GM19468 (cell line): Measurements from ENCODE around the gene DNM3.

Experiments used
- ATAC-seq: cut with Tn5 transposase; IDR thresholded peaks from one replicate; pipeline ENCODE4 v1.9.1; 2021; ENCODE audit warnings: mild to moderate bottlenecking, moderate library complexity, moderate number of reproducible peaks; ENCODE audit not compliant: unreplicated experiment; ENCODE audit errors: extremely low read depth

Gene DNM3

DNA sequence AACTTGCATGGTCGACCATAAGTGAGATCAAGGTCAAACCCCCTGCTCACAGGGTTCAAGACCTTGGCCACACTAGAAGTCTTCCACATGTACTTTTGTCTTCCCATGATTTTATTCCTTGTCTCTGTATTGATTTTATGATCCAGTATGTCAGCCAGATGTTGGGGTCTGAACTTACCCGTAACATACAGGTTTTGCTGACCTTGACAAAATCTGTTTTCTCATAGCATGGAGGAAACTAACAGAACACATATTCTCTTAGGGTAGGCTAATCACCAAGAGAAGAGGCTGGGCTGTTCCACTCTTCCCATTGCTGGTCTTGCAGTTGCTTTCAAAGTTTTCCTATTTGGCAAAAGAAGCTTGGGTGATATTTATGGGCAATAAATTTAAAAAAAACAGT, 284.0 kb downstream of the DNM3 start:
- no peak for ATAC-seq

DNA sequence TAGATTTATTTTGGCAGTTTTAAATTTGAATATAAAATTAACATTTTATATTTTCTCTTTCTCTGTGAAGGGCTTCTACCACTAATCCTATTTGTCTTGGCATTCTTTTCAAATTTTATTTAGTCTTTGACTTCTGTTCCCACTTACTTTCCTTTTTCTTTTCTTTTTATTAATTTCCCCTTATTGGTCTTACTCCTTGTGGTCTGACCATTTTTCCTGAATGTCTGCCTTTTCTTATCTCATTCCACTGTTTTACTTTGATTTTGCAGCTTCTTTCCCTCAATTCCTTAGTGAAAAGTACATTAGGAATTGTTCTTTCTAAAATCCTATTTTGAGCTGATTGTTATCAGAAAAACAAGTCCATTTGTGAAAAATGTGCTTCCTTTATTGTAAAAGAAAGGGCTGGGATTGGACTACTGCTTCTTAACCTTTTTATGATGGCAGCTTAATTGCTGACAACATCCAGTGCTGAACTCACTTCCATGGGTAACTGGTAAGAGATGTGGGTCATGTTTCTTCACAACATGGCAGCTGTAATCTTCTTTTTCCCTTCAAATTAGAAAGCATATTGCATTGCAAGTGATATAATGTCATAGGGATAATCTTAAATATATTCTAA, 284.6 kb downstream of the DNM3 start:
- ATAC-seq: no peak

DNA sequence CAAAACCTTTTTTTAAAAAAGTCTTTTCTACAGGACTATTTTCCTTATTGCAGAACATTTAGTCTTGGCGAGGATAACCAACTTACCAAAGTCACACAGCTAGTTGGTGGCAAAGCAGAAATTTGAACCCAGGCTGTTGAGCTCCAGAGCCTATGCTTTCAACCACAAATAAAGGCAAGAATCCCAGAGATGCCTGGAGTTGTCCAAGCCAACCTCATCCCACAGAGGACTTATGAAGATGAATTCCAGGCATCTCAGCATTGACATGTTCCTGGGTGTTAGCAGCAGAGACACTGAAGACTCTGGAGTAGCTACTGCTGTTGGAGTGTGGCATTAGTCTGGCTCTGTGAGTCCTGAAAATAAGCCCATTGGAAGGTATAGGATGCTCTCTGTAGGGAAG, 291.5 kb downstream of the DNM3 start:
- ATAC-seq: no peak

DNA sequence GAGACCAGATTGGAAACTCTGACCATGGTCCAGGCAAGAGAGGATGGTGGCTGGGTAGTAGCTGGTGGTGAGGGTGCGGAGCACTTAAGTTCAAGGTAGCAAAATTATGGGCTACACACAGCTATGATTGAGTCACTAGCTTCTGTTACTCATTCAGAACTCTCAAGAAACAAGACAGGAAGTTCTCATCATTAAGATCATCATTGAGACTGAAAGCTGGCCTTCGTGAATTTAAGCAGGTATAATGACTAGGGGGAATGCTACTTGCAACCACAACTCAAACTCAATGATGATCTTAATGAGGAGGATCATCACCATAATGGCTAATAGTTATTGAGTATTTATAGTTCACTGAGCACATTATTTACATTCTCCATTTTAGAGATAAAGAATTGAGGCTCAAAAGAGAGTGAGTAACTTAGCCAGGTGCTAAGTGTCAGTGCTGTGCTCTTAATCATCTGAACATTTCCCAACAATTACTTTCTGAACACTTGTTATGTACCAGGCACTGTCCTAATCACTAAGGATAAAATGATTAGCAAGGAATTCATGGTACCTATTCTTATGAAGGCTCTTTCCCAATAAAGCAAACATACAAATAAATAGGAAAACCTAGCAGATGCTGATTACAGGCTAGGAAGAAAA, 292.9 kb downstream of the DNM3 start:
- ATAC-seq: no peak

DNA sequence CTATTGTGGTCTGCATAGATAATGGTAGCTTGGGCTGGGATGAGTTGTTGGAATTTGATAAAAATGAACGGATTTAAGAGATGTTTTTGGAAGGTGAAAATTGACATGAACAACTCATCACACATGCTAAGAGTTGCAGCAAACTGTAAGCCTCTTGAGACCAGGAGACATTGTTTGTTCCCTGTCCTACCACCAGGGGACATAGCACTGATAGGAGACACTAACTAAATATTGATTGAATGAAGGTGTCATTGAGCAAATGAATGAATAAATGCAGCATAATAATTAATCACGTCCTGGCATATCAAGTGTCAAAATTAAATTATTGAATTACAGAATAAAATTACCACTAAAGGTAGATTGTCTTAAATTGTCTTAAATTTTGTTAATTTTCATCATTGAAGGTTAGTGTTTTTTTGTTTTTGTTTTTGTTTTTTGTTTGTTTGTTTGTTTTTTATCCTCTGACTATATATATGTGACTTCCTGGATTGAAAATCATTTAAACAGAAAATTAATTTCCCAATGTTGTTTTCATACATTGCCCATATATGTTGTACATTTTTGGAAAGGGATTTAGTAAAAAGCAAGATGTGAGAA, 293.9 kb downstream of the DNM3 start:
- no peak for ATAC-seq

DNA sequence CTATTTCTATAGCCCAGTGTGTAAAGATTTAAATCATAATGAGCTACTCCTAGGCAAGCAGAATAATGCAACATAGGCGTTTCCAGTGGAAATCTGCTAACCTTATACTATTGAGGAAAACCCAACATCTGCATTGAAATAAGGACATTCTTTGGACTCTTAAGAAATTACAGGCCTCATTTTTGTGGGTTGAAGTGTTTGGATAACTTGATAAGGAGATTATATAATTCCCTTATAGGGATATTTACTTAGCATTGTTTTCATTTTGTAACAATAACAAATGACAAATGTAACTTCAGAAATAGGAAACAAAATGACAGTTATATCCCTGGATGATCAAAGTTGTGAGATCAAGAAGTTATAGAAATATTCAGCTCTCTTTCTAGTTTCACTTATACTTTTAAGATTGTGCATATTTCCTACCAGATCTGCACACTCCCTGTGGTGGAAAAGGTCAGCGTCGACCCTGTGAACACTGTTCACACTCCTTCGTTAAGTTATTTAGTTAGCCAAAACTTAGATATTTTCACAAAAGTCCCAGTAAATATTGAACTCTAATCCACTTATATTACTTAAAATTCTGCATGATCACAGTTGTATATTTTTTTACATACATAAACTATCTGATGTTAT, 294.8 kb downstream of the DNM3 start:
- ATAC-seq: no peak

DNA sequence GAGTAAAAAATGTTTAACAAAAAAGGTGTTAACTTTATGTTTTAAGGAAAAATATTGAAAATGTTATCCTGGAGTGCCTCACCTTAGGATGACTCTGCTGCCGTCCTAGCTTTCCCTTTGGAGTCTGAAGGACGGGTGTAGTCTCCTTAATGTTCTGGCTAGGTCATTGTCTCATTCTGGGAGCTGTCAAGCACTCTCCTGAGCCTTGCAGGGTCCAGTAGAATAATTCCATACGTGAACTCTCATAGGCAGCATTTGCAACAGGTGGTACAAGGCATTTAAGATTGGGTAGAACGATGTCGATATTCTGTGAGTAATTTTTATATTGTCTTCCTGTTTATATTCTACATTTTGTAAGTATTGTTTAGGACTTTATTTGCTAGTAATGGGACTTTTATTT, 295.6 kb downstream of the DNM3 start:
- ATAC-seq: no peak

DNA sequence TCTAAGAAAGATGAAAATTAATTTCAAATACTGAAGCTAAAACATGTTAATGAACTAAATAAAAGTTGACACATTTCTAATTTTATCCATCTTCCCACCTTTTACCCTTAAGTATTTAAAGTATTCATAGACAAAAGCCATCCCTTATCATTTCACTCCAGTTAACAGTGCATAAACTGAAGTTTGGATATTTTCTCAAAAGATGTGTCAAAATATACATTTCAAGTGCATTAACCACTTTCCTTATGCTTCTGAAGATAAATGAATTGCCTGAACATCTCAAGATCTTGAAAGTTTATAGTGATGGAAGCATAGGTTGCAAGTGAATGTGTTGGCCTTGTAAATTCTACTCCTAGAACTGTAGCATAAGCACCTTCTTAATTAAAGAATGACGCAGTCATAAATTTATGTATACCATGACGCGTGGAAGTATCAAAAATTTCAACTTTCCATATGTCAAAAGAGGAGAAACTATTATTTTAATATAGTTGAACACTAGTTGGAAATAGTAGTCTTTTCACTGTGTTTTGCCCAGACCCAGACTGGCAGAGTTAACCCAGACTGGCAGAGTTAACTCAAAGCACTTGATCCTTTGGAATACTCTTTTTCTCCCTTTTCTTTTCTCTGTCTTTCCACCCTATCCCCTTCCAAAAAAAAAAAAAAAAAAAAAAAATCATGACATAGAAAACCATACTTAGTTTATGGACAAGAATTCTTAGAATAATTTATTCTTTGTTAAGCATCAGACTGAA, 296.6 kb downstream of the DNM3 start:
- no peak for ATAC-seq

DNA sequence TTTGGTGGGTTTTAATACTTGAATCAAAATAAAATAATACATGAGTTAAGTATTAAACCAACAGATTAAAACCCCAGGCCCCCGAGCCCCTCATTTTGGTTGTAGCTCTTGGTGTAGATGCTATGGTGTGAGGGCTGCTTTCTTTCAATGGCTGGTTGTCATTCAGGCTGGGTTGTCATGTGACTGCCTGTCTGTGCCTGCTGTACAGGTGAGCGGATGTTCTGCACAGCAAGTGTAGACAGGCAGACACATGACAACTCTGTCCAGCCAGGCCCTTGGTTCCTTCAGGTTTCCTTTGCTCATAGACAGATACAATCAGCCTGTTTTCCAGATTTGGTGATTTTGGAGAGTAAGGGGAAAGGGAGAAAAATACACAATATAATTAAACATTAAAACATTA, 297.3 kb downstream of the DNM3 start:
- ATAC-seq: no peak

DNA sequence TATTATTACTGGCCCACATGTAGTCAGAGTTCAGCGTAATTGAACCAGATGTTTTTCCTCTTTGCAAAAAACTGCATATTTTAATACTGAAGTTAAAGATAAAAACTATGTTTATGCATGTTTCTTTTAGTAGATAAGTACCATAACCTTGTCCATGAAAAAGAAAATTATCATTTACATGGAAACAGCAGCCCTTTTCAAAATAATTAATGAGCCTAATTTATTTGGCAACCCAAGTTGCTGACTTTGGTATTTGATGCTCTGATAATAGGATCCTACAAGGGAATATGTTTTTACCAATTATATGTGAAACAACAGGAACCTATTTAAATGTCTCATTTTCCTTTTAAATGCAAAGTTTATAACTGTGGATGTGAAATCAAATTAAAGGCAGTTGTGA, 297.9 kb downstream of the DNM3 start:
- ATAC-seq: no peak

DNA sequence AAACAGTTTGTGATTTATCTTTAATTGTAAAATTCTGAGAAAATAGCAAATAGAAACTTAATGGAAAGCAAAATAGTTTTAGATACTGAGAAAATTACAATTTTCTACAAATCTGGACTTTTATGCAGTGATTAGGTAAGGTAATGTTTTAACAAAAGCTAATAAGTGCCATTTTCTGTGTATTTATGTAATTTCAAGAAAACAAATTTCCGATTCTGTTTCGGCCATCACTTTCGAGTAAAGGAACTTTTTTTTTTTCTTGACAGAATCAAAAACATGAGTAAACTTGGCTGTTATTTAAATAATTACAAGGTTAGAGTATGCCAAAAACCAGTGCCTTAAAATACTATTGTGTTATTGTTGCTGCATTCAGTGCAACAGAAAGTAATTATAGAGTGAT, 298.8 kb downstream of the DNM3 start:
- ATAC-seq: no peak

DNA sequence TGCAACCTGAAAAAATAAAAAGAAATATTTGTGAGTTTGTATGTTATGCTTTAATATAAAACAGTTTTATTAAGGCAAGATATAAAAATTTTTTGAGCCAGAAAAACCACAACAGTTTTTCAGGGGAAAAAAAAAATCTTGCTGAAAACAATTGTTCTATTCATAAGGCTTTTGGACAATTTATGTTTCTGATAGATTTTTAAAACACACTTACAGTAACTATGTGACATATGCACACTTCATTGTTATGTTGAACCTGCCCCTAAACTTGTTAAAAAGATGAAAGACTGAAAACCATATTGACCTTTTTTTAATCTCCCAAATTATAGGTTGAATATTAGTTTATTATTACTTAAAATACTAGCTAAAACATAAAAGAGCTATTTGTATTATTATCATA, 299.3 kb downstream of the DNM3 start:
- ATAC-seq: no peak

DNA sequence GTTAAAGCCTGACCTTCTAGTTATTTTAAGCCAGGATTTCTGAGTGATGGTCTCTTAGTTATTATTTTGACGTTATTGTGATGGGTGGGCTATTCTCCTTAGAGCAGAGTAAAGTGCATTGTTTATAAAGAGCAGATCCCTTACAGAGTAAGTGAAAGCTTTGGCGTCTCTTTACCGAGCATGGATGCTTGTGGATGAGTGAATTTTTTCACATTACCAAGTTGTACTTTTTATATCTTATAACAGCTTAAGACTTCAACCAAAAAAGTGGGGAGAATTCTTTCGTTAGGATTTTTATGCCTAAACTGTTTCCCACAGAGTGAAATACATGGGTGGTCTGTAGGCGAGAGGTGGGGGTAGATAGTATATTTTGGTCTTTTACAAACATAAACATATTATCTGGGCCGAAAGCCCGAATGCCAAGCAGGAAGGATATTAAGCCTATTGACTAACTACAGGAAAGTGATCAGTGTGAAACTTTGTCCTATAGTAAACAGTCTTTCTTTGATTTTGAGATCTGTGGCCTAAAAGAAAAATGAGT, 300.1 kb downstream of the DNM3 start:
- ATAC-seq: no peak

DNA sequence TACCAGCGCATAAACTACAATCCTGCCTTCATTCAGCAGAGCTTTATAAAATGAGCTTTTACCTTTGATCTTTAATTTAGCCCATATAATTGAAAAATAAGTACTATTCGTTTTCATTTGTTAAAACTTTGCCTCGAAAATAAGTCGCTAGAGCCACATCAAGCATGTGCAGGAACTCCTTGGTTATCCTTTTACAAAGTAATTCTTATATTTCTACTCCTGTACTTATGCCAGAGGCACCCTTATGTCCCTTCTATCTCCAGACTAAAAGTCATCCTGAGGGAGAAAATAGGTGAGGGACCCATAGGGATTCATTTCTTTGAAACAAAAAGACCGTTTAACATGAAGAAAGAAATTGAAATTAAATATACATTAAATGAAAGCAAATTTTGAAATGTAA, 301.0 kb downstream of the DNM3 start:
- no peak for ATAC-seq

DNA sequence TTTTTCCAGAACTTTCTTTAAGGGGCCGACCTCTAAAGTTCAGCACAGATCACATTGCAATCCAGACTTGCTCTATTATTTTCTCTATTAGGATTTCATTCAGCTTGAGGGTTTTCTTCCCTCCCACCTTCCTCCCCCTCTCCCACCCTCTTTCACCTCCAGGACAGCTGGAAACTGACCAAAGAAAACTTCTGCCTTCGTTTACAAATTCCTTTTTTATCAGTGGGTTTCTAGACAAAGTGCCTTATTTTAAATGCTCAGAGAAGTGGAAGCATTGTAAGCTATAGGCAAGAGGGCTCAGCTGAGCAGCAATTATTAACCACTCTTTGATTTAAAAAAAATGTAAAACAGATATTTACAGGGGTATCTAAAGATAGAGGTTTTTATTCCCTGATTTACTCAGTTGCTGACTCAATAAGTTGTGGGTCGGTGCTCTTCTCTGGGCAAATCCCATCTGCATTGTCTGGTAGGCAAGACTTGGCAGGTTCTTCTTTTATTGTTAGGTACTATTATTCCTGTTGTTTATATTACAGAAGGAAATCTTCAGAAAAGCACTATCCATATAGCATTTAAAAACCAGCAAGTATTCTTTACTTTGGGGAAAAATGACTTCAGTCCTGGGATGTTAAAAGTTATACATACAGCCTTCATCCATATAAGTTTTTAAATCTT, 302.2 kb downstream of the DNM3 start:
- ATAC-seq: no peak

DNA sequence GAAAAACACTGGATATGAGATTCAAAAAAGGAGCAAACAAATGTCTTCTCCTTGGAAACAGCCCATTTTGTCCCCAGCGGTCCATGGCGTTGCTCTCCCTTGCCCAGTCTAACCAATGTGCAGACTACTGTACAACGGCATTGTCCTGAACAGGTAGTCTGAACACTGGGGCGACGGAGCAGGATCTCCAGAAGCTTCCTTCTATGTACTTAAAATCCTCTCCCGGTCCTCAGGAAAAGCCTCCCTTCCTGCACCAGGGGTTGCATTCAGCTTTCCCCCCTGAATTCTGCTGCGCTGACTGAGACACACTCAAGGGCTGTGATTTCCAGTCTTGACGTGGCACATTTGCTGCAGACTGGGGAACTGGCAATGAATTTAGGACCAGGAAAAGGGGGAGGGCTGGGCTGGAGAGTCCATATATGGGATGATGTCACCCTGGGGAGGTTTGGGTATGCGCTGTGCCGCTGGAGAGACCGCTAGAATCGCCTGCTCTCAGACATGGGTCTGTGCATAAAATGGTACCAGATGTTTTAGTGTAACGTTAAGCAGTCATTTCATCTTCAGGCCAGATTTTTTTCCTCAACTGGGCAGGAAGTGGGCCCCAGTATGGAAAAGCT, 303.3 kb downstream of the DNM3 start:
- ATAC-seq: no peak

DNA sequence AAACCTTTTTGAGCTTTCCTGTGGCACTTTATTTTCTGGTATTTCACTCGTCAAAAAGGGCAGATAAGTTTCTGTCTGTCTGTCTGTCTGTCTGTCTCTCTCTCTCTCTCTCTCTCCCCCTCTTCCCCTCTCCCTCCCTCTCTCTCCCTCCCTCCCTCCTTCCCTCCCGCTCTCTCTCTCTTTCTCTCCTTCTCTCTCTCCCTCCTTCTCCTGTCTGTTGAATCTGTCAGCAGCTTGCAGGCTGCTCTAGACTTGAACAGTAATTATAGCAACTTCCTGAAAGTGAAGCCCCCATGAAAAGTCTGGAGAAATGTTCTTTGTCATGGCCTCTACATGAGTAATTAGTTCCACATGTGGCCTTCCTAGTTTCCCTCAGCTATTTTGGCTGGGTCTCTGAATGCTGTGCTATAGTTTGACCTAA, 303.9 kb downstream of the DNM3 start:
- ATAC-seq: no peak

DNA sequence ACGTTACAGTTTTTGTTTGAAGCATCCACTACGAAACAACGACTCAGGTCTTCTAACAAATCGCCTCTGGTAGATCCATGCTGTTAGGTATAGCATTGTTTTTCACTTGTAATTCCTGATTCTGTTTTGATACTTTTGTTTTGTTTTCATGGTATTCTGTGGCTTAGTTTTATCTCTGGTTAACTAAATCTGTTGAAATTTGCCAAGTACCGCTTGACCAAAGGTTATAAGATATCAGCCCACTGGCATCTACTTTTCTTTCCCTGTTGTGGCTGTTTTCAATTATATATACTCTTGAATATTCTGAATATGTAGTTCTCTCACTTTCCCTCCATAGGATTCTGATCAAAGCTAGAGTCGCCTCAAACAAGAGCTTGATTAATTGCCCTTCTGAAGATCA, 304.4 kb downstream of the DNM3 start:
- no peak for ATAC-seq

DNA sequence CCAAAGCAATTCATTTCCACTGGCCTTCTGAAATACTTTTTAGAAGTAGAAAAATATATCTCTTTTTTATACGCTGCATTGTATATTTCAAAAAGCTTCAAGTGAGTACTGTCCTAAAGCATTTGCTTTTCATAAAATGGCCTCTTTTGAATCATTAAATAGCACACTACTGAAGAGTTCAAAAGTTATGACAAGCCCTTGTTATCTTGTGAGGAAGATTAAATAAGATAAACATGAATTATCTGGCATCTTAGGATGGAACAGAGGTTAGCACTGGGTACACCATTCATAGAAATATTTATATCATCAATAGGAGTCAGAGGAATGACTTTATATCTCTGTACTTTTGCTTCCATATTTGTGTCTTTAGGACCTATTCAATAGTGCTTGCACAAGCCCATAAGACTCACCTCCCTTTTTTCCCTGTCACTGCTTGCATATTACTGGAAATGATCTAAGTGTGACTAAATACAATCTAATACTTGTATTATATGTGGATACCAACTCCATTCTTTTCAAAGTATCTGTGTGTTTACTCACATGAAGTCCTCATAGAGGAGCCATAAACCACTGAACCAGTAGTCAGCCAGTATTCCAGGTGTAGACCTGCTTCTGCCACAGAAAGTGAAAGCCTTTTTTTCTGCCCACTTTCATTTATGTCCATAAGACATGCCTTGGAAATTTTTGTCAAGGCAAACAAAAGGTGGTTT, 305.0 kb downstream of the DNM3 start:
- ATAC-seq: no peak
